ENCODE data around the gene ADORA1. TPM values are rescaled to one million over a fixed set of nuclear protein-coding genes. Genes with fewer than 3 reads are reported as not detected.

ADORA1 gene
- total and polyA plus RNA-seq, 10 of the 15 experiments (the other 5 are each of a cell fraction or from before 2014, with no cell fraction given), result not detected

GRCh38 chr1:203103829-203104495 is 23.6 kb upstream of the ADORA1 start:
- TF ChIP-seq ZSCAN29 (IDR thresholded peaks at IDR 0.05), result no peak
- no peak for TF ChIP-seq TCF12 (IDR thresholded peaks at IDR 0.05; ENCODE audit: low read depth, low read length)
- no peak for TF ChIP-seq KLF5 (IDR thresholded peaks at IDR 0.05; ENCODE audit: partially characterized antibody)
- TF ChIP-seq KDM1A (IDR thresholded peaks at IDR 0.05; ENCODE audit: borderline replicate concordance), result no peak
- Histone ChIP-seq H3K27me3 (replicated peaks in 1 of 2; ENCODE audit: control insufficient read depth in 2 of 2, insufficient read depth in 2 of 2, low read length in 1 of 2) (no peaks in the 10 kb centered on the region; a peak in 3 of 4 replicates), H3K36me3 (ENCODE audit: control insufficient read depth in 2 of 2, insufficient read depth in 2 of 2, low read length in 1 of 2) (no peaks in the 10 kb centered on the region), H4K20me1 (ENCODE audit: control insufficient read depth, insufficient read depth) (no peaks in the 10 kb centered on the region), H3K4me3 (no peak overlapping the region), H3K9me3 (replicated peaks; ENCODE audit: control insufficient read depth, insufficient read depth, low read length) (no peaks in the 10 kb centered on the region), H2AFZ (ENCODE audit: control insufficient read depth, low read depth, low read length) (no peak overlapping the region), H3K4me2 (ENCODE audit: control insufficient read depth, insufficient read depth) (no peak overlapping the region), H3K9ac (ENCODE audit: control insufficient read depth, insufficient read depth, low read length) (no peak overlapping the region), H3K79me2 (ENCODE audit: control insufficient read depth, insufficient read depth, low read length) (no peaks in the 10 kb centered on the region), H3K4me1 (ENCODE audit: control insufficient read depth, insufficient read depth, low read length) (no peaks in the 10 kb centered on the region), H3K27ac (ENCODE audit: control insufficient read depth, insufficient read depth) (no peak overlapping the region)
- no TSS peak for BruUV-seq (replicated peaks)
- intact Hi-C loops (cut with micrococcal nuclease; ENCODE audit: unreplicated experiment) (no loop called here), in situ Hi-C loops (cut with MboI) (no loop called here)
- CTCF ChIA-PET, result interaction anchor here (1.1 kb wide), 1 partner anchor 13 kb away, joined by 3 read pairs; no protein-coding TSS in a partner anchor
- DNase-seq (ENCODE audit: low read depth, low spot score) (no peak), ATAC-seq (no peak), FAIRE-seq (no peak)
- RAD21 ChIA-PET (ENCODE audit: unreplicated experiment), result no interaction called here
- SMC1A ChIA-PET (ENCODE audit: uncharacterized antibody, unreplicated experiment), result no interaction called here
- 76% methylated on average over 6 of the region's 6 CpGs for WGBS (ENCODE audit: insufficient coverage, insufficient replicate concordance, low lambda C conversion rate, missing lambda C conversion rate)
- POLR2A ChIA-PET, result no interaction called here

GRCh38 chr1:203104789-203105390 is 22.6 kb upstream of the ADORA1 start:
- no peak for ATAC-seq
- Histone ChIP-seq H3K4me2 (ENCODE audit: control insufficient read depth, insufficient read depth) (no peak overlapping the region), H3K27me3 (replicated peaks in 1 of 2; ENCODE audit: control insufficient read depth in 2 of 2, insufficient read depth in 2 of 2, low read length in 1 of 2) (no peaks in the 10 kb centered on the region; a peak in 3 of 4 replicates), H3K79me2 (ENCODE audit: control insufficient read depth, insufficient read depth, low read length) (no peaks in the 10 kb centered on the region), H3K36me3 (ENCODE audit: control insufficient read depth in 2 of 2, insufficient read depth in 2 of 2, low read length in 1 of 2) (no peaks in the 10 kb centered on the region), H3K4me1 (ENCODE audit: control insufficient read depth, insufficient read depth, low read length) (no peaks in the 10 kb centered on the region), H3K27ac (ENCODE audit: control insufficient read depth, insufficient read depth) (no peak overlapping the region), H4K20me1 (ENCODE audit: control insufficient read depth, insufficient read depth) (no peaks in the 10 kb centered on the region), H3K9ac (ENCODE audit: control insufficient read depth, insufficient read depth, low read length) (no peak overlapping the region), H3K9me3 (replicated peaks; ENCODE audit: control insufficient read depth, insufficient read depth, low read length) (no peaks in the 10 kb centered on the region), H2AFZ (ENCODE audit: control insufficient read depth, low read depth, low read length) (no peak overlapping the region), H3K4me3 (no peak overlapping the region)
- SMC1A ChIA-PET (ENCODE audit: uncharacterized antibody, unreplicated experiment), result no interaction called here
- RAD21 ChIA-PET (ENCODE audit: unreplicated experiment), result no interaction called here
- no peak for FAIRE-seq
- CTCF ChIA-PET, result interaction anchor here (1.1 kb wide), 1 partner anchor 12 kb away, joined by 3 read pairs; no protein-coding TSS in a partner anchor
- in situ Hi-C loops (cut with MboI) (no loop called here), intact Hi-C loops (cut with micrococcal nuclease; ENCODE audit: unreplicated experiment) (no loop called here)
- no TSS peak for BruUV-seq (replicated peaks)
- POLR2A ChIA-PET, result no interaction called here
- no peak for DNase-seq (ENCODE audit: low read depth, low spot score)
- TF ChIP-seq CEBPB (IDR thresholded peaks at IDR 0.05; ENCODE audit: borderline replicate concordance in 1 of 2, low read depth in 2 of 2, low read length in 2 of 2) (no peak), RELB (IDR thresholded peaks at IDR 0.05; ENCODE audit: low read depth) (no peak), JUNB (IDR thresholded peaks at IDR 0.05) (no peak), NRF1 (conservative IDR thresholded peaks at IDR 0.05; ENCODE audit: low read depth, low read length) (no peak), BCL11A (IDR thresholded peaks at IDR 0.05; ENCODE audit: low read depth, low read length) (no peak), NFYA (IDR thresholded peaks at IDR 0.05; ENCODE audit: borderline replicate concordance, low read depth, low read length) (no peak), NR2C1 (IDR thresholded peaks at IDR 0.05) (no peak), E4F1 (IDR thresholded peaks at IDR 0.05; ENCODE audit: borderline replicate concordance, partially characterized antibody) (no peak), PKNOX1 (IDR thresholded peaks at IDR 0.05) (no peak)

Measured in GM12878 (cell line).